Prostate gland (tissue), 2 donors: ENCODE results near the gene CCDC74A. TPM values are rescaled to one million over a fixed set of nuclear protein-coding genes. Genes with fewer than 3 reads are reported as not detected.
"Not testable (repeated sequence)": the region's sequence is repeated elsewhere in the genome, so short reads cannot be mapped to it uniquely, and the experiment has no call there.

Experiments
- DNase-seq: peaks from one replicate; pipeline ENCODE4 v3.0.0-alpha.2; 2019; ENCODE audit warnings: low spot score
- H3K27ac ChIP-seq, 2 donors: fragments of 200-600 bp; sonication (generic); 2 replicates each; pipeline ENCODE4 v1.5.1; 2017 to 2019
- H3K27me3 ChIP-seq: fragments of 200-600 bp; sonication (generic); replicated peaks from 2 replicates; pipeline ENCODE4 v1.5.1; 2019; ENCODE audit not compliant: insufficient read depth
- H3K36me3 ChIP-seq, 2 donors: fragments of 200-600 bp; sonication (generic); 1 replicate in 1 of 2; 2 replicates in 1 of 2; pipeline versions ENCODE4 v1.5.1 to v1.8.1; 2017 to 2019
- H3K4me1 ChIP-seq: fragments of 200-600 bp; sonication (generic); replicated peaks from 2 replicates; pipeline ENCODE4 v1.5.1; 2019
- H3K4me3 ChIP-seq, 2 donors: fragments of 200-600 bp; sonication (generic); 2 replicates each; pipeline ENCODE4 v1.5.1; 2017 to 2019
- H3K9me3 ChIP-seq: fragments of 200-600 bp; sonication (generic); 2 replicates; pipeline ENCODE4 v1.5.1; 2017
- CTCF ChIP-seq, 4 experiments: fragments of 200-600 bp in 2 of 4; fragments of 450-650 bp in 2 of 4; sonication (generic) in 2 of 4; IDR thresholded peaks; 1 replicate in 3 of 4; 2 replicates in 1 of 4; pipeline ENCODE4 v1.5.1; 2016 to 2019; ENCODE audit warnings: antibody characterized with exemption in 4 of 4, mild to moderate bottlenecking in 2 of 4, moderate library complexity in 2 of 4
- POLR2A ChIP-seq: fragments of 450-650 bp; IDR thresholded peaks from one replicate; pipeline ENCODE4 v1.6.1; 2016; ENCODE audit warnings: antibody characterized with exemption, mild to moderate bottlenecking
- POLR2AphosphoS5 ChIP-seq: sonication (generic); formaldehyde crosslinking; IDR thresholded peaks from one replicate; pipeline ENCODE4 v1.6.1; 2017; ENCODE audit warnings: antibody characterized with exemption
- WGBS: methylation state at CpG from one replicate; pipeline ENCODE4 v1.1.5; 2018; 5-methylcytosine and 5-hydroxymethylcytosine counted together
- intact Hi-C: fragments of 100-400 bp; cut with DNase I; formaldehyde crosslinking; loops from one replicate; pipeline ENCODE4 v1.14.2; 2022
- total RNA-seq, 2 donors: library from RNA; depleted of rRNA; stranded (reverse); fragments of >200 nt; gene quantifications; one replicate each; pipeline ENCODE4 v1.1.0, GENCODE V29; 2016

CCDC74A gene
- total RNA-seq, 2 donors from 2014 or later, result 15.5 to 95.5 TPM

- intact Hi-C loops, result no loop called here
- no peak for TF ChIP-seq POLR2A
- TF ChIP-seq POLR2AphosphoS5, result no peak
- no peak for TF ChIP-seq CTCF (IDR thresholded peaks at IDR 0.05)
- Histone ChIP-seq H3K36me3 (no peaks in the 10 kb centered on the region), H3K27me3 (no peaks in the 10 kb centered on the region), H3K9me3 (no peaks in the 10 kb centered on the region), H3K27ac (no peak overlapping the region), H3K4me1 (no peaks in the 10 kb centered on the region), H3K4me3 (no peak overlapping the region)
- WGBS, result 91% methylated on average over 24 of the region's 24 CpGs
- no peak for DNase-seq
Measured at GRCh38 chr2:131542438-131543384, 15.0 kb downstream of the CCDC74A start.

GRCh38 chr2:131543385-131543891, 15.8 kb downstream of the CCDC74A start:
- Histone ChIP-seq H3K27me3 (no peaks in the 10 kb centered on the region), H3K36me3 (no peaks in the 10 kb centered on the region), H3K4me3 (no peak overlapping the region), H3K4me1 (no peaks in the 10 kb centered on the region), H3K27ac (no peak overlapping the region), H3K9me3 (no peaks in the 10 kb centered on the region)
- no peak for DNase-seq
- no peak for TF ChIP-seq POLR2AphosphoS5
- TF ChIP-seq POLR2A, result no peak
- TF ChIP-seq CTCF (IDR thresholded peaks at IDR 0.05), result no peak
- intact Hi-C loops, result no loop called here
- 95% methylated on average over 22 of the region's 22 CpGs for WGBS

- intact Hi-C loops, H3K27me3 ChIP-seq, H3K36me3 ChIP-seq, H3K4me1 ChIP-seq, H3K9me3 ChIP-seq, H3K27ac ChIP-seq, DNase-seq, H3K4me3 ChIP-seq: not testable (repeated sequence)
- 91% methylated on average over 22 of the region's 26 CpGs for WGBS
Measured at GRCh38 chr2:131544006-131544812, 16.5 kb downstream of the CCDC74A start.

- H3K36me3 ChIP-seq, intact Hi-C loops, H3K9me3 ChIP-seq, DNase-seq, H3K27ac ChIP-seq, H3K4me1 ChIP-seq, H3K4me3 ChIP-seq, H3K27me3 ChIP-seq: not testable (repeated sequence)
- WGBS, result 72% methylated on average over 3 of the region's 7 CpGs
Measured at GRCh38 chr2:131544813-131545165, 17.1 kb downstream of the CCDC74A start.

- intact Hi-C loops, result no loop called here
- WGBS, result 88% methylated on average over 11 of the region's 11 CpGs
- TF ChIP-seq POLR2A (no peak), POLR2AphosphoS5 (no peak), CTCF (IDR thresholded peaks at IDR 0.05) (no peak)
- Histone ChIP-seq H3K4me1 (no peaks in the 10 kb centered on the region), H3K27ac (no peak overlapping the region), H3K27me3 (no peaks in the 10 kb centered on the region), H3K4me3 (no peak overlapping the region), H3K36me3 (no peaks in the 10 kb centered on the region), H3K9me3 (no peaks in the 10 kb centered on the region)
- no peak for DNase-seq
Measured at GRCh38 chr2:131552871-131553270, 25.2 kb downstream of the CCDC74A start.
